Stomach smooth muscle (tissue), 2 donors: ENCODE measurements around the gene MAP7D1.
"Not testable (repeated sequence)": the region's sequence is repeated elsewhere in the genome, so short reads cannot be mapped to it uniquely, and the experiment has no call there.

Source experiments
- H3K27ac ChIP-seq: one replicate; pipeline ENCODE4 v1.7.0; 2013; ENCODE audit warnings: mild to moderate bottlenecking, low read length, inconsistent platforms
- H3K27me3 ChIP-seq, 2 donors: one replicate each; pipeline ENCODE4 v1.7.0; 2013; ENCODE audit warnings: low read length in 2 of 2; ENCODE audit not compliant: insufficient read depth in 2 of 2, control insufficient read depth in 1 of 2
- H3K36me3 ChIP-seq, 2 donors: one replicate each; pipeline ENCODE4 v1.7.0; 2013; ENCODE audit warnings: low read length in 2 of 2; ENCODE audit not compliant: control insufficient read depth in 2 of 2, insufficient read depth in 2 of 2
- H3K4me1 ChIP-seq: one replicate; pipeline ENCODE4 v1.7.0; 2013; ENCODE audit warnings: low read length; ENCODE audit not compliant: control insufficient read depth, insufficient read depth
- H3K4me3 ChIP-seq, 2 donors: one replicate each; pipeline ENCODE4 v1.7.0; 2013; ENCODE audit warnings: low read length in 2 of 2
- H3K9ac ChIP-seq, 2 donors: one replicate each; pipeline ENCODE4 v1.7.0; 2013; ENCODE audit warnings: low read length in 2 of 2, mild to moderate bottlenecking in 1 of 2
- H3K9me3 ChIP-seq, 2 donors: one replicate each; pipeline ENCODE4 v1.7.0; 2013; ENCODE audit warnings: low read length in 2 of 2; ENCODE audit not compliant: control insufficient read depth in 2 of 2
- donor health status: healthy.
- donor health status: Pancreatic carcinoma.

MAP7D1 gene

DNA sequence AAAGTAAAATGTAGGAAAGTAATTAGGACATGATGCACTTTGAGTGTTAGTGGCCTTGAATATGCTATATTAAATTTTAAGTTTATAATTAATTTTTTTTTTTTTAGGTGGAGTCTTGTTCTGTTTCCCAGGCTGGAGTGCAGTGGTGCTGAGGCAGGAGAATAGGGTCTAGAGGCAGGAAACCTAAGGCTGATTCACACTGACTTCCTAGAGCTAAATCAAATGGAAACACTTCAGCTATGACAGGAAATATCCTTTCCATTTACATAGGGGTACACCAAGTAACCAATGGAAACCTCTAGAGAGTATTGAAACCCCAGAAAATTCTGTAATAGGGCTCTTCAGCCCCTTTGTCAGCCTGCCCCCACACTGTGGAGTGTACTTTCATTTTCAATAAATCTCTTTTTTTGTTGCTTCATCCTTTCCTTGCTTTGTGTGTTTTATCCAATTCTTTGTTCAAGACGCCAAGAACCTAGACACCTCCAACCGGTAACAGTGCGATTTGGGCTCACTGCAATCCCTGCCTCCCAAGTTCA is 50.4 kb downstream of the MAP7D1 start:
- no peaks in the 10 kb centered on the region for H3K9me3 ChIP-seq
- no peak overlapping the region for H3K9ac ChIP-seq
- no peak overlapping the region for H3K4me3 ChIP-seq
- peaks cover 30% of the 10 kb centered on the region for H3K4me1 ChIP-seq
- no peaks in the 10 kb centered on the region for H3K36me3 ChIP-seq
- no peaks in the 10 kb centered on the region for H3K27me3 ChIP-seq
- no peak overlapping the region for H3K27ac ChIP-seq

- Histone ChIP-seq H3K36me3 (no peaks in the 10 kb centered on the region), H3K4me3 (peak overlapping the region; percentile 15 to 47), H3K27me3 (no peaks in the 10 kb centered on the region), H3K27ac (peak overlapping the region; percentile 53), H3K9me3 (no peaks in the 10 kb centered on the region), H3K9ac (peak overlapping the region in 1 of 2 donors; percentile 5), H3K4me1 (peaks cover 30% of the 10 kb centered on the region)
Observed at GRCh38 chr1:36207339-36207738, 51.4 kb downstream of the MAP7D1 start.

DNA sequence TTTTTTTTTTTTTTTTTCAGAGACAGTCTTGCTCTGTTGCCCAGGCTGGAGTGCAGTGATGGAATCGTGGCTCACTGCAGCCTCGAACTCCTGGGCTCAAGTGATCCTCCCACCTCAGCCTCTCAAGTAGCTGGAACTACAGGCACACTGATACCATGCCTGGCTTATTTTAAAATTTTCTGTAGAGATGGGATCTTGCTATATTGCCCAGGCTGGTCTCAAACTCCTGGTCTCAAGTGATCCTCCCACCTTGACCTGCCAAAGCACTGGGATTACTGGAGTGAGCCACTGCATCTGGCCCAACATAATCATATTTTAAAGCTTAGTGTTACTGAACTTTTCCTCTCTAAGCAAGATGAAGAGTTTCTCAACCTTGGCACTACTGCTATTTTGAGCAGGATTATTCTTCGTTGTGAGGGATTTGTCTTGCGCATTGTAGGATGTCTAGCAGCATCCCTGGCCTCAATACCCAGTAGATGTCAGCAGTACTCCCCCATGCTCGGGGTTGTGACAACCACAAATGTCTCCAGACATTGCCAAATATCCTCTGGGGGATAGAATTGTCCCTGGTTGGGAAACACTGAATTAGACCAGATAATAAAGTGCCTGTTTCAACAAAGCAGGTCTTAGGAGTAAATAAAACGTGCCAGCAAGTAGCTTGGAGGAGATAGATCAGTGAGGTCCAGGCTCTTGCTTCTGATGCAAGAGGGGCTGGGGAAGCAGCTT is 53.2 kb downstream of the MAP7D1 start:
- Histone ChIP-seq H3K36me3 (no peaks in the 10 kb centered on the region), H3K4me1 (peaks cover 26% of the 10 kb centered on the region), H3K9ac (no peak overlapping the region), H3K4me3 (no peak overlapping the region), H3K9me3 (no peaks in the 10 kb centered on the region), H3K27ac (no peak overlapping the region), H3K27me3 (no peaks in the 10 kb centered on the region)

DNA sequence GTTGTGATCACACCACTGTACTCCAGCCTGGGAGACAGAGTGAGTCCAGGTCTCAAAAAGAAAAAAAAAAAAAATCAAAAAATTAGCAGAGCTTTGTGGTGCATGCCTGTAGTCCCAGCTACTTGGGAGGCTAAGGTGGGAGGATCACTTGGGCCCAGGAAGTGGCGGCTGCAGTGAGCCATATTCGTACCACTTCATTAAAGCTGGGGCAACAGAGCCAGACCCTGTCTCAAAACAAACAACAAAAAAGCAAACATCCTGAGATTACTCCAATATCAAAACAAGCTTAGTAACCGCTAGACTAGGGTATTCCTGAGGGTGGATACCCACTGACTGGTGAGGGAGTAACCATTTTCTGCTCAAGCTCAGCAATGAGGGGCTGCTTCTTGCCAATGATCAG is 55.3 kb downstream of the MAP7D1 start:
- Histone ChIP-seq H3K27ac (no peak overlapping the region), H3K4me1 (peaks cover 18% of the 10 kb centered on the region), H3K4me3 (no peak overlapping the region), H3K9me3 (no peaks in the 10 kb centered on the region), H3K36me3 (no peaks in the 10 kb centered on the region), H3K9ac (no peak overlapping the region), H3K27me3 (no peaks in the 10 kb centered on the region)

DNA sequence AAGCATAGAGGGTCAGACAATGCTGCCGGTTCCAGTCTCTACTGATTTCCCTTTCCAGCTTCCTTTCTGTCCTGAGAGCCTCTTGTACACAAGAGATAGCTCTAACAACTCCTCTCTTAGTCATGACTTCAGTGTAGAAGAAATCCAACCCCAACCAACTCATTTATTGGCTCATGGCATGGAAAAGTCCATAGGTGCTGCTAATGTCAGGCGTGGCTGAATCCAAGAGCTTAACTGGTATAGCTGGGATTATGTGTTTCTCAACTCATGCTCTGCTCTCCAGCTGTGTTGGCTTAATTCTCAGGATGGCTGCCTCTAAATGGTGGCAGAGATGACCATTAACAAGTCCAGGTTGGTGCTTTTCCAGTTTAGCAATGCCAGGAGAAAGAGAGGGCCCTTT is 55.9 kb downstream of the MAP7D1 start:
- Histone ChIP-seq H3K9me3 (no peaks in the 10 kb centered on the region), H3K36me3 (no peaks in the 10 kb centered on the region), H3K4me1 (peaks cover 13% of the 10 kb centered on the region)

GRCh38 chr1:36212782-36213181 is 56.8 kb downstream of the MAP7D1 start:
- H3K36me3 ChIP-seq = no peaks in the 10 kb centered on the region
- H3K9me3 ChIP-seq = no peaks in the 10 kb centered on the region
- no peaks in the 10 kb centered on the region for H3K27me3 ChIP-seq
- no peak overlapping the region for H3K4me3 ChIP-seq
- H3K4me1 ChIP-seq = peaks cover 4% of the 10 kb centered on the region
- H3K27ac ChIP-seq = no peak overlapping the region
- no peak overlapping the region for H3K9ac ChIP-seq

More for the DNA sequence above, 55.9 kb downstream of the MAP7D1 start:
- H3K9ac ChIP-seq = no peak overlapping the region
- no peak overlapping the region for H3K27ac ChIP-seq
- H3K4me3 ChIP-seq = no peak overlapping the region
- no peaks in the 10 kb centered on the region for H3K27me3 ChIP-seq

- no peak overlapping the region for H3K4me3 ChIP-seq
- no peaks in the 10 kb centered on the region for H3K36me3 ChIP-seq
- no peak overlapping the region for H3K27ac ChIP-seq
- no peak overlapping the region for H3K9ac ChIP-seq
- no peaks in the 10 kb centered on the region for H3K27me3 ChIP-seq
- H3K4me1 ChIP-seq = peaks cover under 1% of the 10 kb centered on the region
- H3K9me3 ChIP-seq = no peaks in the 10 kb centered on the region
Observed at GRCh38 chr1:36217670-36218069, 61.7 kb downstream of the MAP7D1 start.

DNA sequence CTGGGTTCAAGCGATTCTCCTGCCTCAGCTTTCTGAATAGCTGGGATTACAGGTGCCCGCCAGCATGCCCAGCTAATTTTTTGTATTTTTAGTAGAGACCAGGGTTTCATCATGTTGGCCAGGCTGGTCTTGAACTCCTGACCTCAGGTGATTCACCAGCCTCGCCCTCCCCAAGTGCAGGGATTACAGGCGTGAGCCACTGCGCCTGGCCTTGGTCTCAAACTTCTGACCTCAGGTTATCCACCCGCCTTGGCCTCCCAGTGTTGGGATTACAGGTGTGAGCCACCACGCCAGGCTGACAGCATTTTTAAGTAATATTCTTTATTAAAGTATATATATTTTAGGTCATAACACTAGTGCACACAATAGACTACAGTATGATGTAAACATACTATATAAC is 65.9 kb downstream of the MAP7D1 start:
- H3K4me3 ChIP-seq, H3K27ac ChIP-seq, H3K36me3 ChIP-seq, H3K9me3 ChIP-seq, H3K9ac ChIP-seq, H3K27me3 ChIP-seq: not testable (repeated sequence)
- peaks cover 24% of the 10 kb centered on the region for H3K4me1 ChIP-seq

DNA sequence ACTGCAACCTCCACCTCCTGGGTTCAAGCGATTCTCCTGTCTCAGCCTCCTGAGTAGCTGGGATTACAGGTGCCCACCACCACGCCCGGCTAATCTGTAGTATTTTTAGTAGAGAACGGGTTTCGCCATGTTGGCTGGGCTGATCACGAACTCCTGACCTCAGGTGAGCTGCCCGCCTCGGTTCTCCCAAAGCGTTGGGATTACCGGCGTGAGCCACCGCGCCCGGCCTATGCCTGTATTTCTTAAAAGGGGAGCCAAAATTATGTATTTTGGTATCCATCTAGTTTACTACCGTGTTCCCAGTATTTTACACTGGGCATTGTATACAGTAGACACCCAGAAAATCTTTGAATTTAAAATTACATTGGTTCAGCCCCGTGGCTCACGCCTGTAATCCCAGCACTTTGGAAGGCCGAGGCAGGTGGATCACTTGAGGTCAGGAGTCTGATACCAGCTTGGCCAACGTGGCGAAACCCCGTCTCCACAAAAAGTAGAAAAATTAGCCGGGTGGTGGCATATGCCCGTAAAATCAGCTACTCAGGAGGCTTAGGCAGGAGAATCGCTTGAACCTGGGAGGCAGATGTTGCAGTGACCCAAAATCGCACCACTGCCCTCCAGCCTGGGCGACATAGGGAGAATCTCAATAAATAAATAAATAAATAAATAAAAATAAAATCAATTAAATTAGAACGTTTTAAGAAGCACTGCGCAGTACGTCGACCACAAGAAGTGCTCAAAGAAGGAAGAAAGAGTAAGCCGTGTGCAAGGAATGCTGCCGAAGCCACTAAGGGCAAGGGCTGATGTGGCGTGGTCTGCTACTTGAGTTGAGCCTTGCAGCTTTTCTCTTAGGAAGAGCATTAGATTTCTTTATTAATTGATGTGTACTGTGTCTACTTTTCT is 66.8 kb downstream of the MAP7D1 start:
- no peaks in the 10 kb centered on the region for H3K27me3 ChIP-seq
- H3K36me3 ChIP-seq = no peaks in the 10 kb centered on the region
- peaks cover 31% of the 10 kb centered on the region for H3K4me1 ChIP-seq
- H3K27ac ChIP-seq = peak overlapping the region; percentile 99
- H3K9me3 ChIP-seq = no peaks in the 10 kb centered on the region
- H3K9ac ChIP-seq = peak overlapping the region; percentile 94 to 98
- peak overlapping the region; percentile 88 to 93 for H3K4me3 ChIP-seq

DNA sequence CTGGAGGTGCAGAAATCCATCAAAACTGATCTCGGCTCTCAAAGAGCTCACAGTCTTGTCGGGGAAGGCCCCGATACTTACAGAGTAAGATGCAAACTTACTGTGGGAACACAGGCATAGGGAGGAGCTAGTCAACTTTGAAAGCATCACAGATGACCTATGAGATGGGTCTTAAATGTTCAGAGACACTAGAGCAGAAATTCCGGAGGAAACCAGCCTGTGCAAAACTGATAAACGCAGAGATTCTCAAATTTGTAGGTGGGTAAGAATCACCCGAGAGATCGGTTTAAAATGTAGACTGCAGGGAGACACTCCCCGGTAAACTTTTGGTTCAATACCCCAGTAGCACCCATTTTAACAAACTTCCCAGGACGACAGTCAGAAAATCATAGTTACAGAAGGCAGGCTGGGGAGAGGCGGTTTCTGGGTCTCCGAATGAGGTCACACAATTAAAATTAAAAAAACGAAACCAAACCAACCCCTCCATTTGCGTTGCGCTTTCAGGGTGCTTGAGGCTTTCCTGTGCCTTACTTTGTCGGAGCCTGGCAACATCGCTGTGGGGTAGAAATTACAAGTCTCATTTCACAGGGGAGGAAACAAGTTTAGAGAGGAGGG is 67.5 kb downstream of the MAP7D1 start:
- Histone ChIP-seq H3K9me3 (no peaks in the 10 kb centered on the region), H3K4me1 (peaks cover 31% of the 10 kb centered on the region), H3K27me3 (no peaks in the 10 kb centered on the region), H3K27ac (peak overlapping the region; percentile 99), H3K9ac (peak overlapping the region; percentile 94 to 98), H3K36me3 (no peaks in the 10 kb centered on the region), H3K4me3 (peak overlapping the region; percentile 88 to 93)
